ENCODE results near the gene BTNL2.
"Not testable (repeated sequence)": the region's sequence is repeated elsewhere in the genome, so short reads cannot be mapped to it uniquely, and the experiment has no call there.

The BTNL2 gene, protein sequence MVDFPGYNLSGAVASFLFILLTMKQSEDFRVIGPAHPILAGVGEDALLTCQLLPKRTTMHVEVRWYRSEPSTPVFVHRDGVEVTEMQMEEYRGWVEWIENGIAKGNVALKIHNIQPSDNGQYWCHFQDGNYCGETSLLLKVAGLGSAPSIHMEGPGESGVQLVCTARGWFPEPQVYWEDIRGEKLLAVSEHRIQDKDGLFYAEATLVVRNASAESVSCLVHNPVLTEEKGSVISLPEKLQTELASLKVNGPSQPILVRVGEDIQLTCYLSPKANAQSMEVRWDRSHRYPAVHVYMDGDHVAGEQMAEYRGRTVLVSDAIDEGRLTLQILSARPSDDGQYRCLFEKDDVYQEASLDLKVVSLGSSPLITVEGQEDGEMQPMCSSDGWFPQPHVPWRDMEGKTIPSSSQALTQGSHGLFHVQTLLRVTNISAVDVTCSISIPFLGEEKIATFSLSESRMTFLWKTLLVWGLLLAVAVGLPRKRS

DNA sequence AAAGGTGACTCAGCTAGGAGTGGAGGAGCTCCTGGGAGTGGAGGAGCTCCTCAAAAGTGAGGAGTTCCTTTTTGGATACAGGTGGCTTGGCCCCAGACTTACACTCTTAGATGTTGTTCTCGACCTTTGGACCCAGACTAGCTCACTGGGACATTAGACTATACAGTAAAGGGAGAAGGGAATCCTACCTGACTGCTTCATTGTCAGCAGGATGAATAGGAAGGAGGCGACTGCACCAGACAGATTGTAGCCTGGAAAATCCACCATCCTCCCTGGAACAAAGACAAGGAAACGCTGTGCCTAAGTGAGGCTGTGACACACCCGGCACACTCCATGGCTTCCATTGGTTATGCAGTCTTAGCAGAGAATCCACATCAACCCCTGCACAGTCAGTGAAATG lies at the start of gene BTNL2:
BTNL2 (minus strand) TSS at position 325 of the 400 bp plus-strand sequence; CDS start at position 267, 58 bp downstream.
- no peak for FAIRE-seq

GRCh38 chr6:32449088-32449736 lies 42.2 kb upstream of the BTNL2 start:
- no peak for FAIRE-seq

DNA sequence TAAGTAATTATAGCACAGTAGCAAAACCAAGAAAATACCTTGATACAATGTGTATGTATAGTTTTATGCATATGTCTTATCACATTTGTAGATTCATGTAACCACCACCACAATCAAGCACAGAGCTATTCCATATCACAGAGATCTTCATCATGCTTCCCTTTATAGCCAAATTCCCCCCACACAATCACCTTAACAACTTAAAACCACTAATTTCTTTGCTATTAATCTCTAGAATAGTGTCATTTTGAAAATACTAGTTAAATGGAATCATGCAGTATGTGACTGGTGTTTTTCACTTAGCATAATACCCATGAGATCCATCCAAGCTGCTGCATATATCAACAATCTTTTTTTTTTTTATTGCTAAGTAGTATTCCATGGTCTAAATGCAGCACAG lies 41.0 kb upstream of the BTNL2 start:
- no peak for FAIRE-seq

- FAIRE-seq: no peak
These were observed 38.4 kb upstream of the BTNL2 start for GRCh38 chr6:32445321-32445854.

DNA sequence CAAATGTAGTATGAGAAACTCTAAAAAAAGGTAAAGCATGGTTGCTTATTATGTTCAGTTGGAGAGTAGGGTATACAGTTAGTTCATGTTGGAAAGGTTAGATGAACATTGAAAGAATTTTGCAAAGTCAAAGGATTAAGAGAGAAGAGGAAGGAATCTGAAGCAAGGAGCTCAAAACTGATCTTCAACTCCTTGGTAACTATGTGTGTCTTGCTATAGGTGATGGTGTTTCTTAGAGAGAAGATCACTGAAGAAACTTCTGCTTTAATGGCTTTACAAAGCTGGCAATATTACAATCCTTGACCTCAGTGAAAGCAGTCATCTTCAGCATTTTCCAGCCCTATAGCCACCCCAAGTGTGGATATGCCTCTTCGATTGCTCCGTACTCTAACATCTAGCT lies 37.5 kb upstream of the BTNL2 start:
- FAIRE-seq: no peak

- no peak for FAIRE-seq
These were observed 36.1 kb upstream of the BTNL2 start for GRCh38 chr6:32442977-32443552.

DNA sequence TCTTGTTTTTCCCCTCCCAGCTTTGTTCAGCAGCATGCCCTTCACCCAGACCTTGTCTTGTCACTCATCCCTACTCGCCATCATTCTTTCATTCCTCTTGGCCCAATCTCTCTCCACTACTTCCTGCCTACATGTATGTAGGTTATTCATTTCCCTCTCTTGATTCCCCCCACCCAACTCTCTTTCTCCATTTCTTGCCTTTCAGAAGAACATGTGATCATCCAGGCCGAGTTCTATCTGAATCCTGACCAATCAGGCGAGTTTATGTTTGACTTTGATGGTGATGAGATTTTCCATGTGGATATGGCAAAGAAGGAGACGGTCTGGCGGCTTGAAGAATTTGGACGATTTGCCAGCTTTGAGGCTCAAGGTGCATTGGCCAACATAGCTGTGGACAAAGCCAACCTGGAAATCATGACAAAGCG lies 35.3 kb upstream of the BTNL2 start:
- no peak for FAIRE-seq

DNA sequence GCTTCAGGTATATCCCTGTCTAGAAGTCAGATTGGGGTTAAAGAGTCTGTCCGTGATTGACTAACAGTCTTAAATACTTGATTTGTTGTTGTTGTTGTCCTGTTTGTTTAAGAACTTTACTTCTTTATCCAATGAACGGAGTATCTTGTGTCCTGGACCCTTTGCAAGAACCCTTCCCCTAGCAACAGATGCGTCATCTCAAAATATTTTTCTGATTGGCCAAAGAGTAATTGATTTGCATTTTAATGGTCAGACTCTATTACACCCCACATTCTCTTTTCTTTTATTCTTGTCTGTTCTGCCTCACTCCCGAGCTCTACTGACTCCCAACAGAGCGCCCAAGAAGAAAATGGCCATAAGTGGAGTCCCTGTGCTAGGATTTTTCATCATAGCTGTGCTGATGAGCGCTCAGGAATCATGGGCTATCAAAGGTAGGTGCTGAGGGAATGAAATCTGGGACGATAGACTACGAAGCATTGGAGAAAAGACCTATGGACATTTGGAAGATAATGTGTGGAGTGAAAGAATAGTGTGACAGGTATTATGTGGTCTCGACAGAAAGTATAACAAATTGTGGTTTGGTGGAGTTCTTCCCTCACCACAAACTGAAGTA lies 32.7 kb upstream of the BTNL2 start, which contains the start of gene HLA-DRA:
HLA-DRA (plus strand) TSS at position 286 of the 613 bp plus-strand sequence; CDS start at position 350, 64 bp downstream.
- peak; percentile 68 for FAIRE-seq

GRCh38 chr6:32439139-32439538 lies 32.2 kb upstream of the BTNL2 start:
- no peak for FAIRE-seq

DNA sequence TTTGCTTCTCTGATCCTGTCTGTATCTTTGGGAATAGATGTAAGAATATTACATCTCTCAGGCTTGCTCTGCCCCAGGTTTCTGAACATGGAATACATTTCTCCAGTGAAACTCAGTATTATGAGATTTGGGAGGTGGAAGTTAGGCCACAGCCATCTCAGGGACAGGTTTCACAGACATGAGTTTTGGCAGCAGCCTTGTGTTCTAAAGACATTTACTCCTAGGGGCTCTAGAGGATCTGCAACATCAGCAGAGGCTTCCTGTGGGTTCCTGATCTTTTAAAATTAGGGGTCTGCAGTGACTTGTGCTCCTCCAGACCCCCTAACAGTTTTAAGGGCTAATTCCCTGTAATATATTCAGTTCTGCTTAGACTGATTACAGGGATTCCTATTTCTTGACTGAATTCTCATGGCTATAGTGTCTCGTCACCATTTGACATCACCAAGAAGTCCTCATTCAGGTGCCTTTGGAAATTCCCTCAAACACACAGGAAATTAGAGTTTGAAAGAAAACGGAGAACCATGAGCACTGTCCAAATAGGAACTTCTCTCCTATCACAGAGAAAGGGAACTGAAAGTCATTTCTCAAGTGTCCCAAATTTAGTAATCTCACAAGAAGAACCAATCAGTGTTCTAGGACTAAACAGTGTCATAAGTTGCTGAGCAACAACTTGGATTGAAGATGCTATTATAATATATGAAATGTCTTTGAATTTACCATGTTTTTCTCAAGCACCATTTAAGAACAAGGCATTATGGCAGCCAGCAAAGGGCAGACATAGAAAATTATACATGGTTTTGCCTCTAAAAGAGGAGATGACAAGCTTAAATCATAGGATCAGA lies 30.2 kb upstream of the BTNL2 start:
- FAIRE-seq: no peak

DNA sequence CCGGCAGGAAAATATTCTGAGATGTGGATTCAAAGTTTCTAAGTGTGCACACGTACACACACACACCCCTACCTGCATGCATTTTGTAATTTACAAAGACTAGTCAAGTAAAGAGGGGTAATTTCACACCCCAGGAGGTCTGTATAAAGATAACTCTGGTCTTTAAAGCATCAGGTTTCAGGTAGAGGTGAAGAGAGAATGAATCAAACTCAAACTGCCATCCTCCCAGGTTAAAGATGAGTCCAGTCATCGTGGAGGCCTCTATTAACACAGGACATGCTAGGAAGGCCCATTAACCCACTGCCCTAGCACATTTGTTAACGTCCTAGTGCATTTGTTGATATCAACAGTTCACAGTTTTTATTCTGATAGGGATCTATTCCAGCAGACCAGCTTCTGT lies 29.2 kb upstream of the BTNL2 start:
- FAIRE-seq: no peak

GRCh38 chr6:32433950-32434349 lies 27.0 kb upstream of the BTNL2 start:
- not testable (repeated sequence) for FAIRE-seq

DNA sequence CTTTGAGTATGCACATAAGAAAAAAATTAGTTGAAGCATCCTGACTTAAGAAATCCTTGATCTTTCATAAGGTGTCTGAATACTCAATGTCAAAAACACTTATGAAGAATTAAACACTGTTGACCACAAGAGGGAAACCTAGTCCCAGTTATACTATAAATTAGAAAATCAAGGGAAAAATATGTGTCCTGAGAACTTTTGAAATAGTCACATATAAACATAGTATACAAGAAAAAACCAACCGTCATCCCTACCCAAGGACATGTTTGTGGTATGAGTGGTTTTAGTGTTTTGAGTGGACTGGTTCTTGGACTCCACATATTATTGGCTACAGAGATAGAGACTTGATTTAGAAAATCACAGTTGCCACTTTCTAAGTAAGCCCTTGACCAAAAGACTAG lies 25.1 kb upstream of the BTNL2 start:
- FAIRE-seq: peak; percentile 92

DNA sequence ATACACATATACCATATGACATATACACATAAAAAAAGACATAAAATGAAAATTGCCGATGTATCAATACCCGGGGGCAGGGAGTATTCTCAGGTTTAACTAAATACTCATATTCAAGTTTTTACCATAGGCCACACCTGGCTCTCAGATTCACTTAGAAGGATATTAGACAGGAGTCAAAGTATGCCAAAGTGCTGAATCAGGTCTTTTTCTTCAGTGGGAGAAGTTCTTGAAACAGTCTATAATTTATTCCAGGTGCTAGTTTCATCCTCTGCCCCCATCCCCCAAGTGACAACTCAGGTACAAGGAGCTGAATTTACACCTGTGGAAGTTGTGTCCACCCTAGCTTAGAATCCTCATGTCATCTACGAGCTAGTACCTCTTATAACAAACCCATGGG lies 24.2 kb upstream of the BTNL2 start:
- no peak for FAIRE-seq

GRCh38 chr6:32430179-32430578 lies 23.2 kb upstream of the BTNL2 start:
- FAIRE-seq: no peak

- FAIRE-seq: no peak
These were observed 21.0 kb upstream of the BTNL2 start for GRCh38 chr6:32427934-32428474.

GRCh38 chr6:32427218-32427617 lies 20.2 kb upstream of the BTNL2 start:
- no peak for FAIRE-seq

DNA sequence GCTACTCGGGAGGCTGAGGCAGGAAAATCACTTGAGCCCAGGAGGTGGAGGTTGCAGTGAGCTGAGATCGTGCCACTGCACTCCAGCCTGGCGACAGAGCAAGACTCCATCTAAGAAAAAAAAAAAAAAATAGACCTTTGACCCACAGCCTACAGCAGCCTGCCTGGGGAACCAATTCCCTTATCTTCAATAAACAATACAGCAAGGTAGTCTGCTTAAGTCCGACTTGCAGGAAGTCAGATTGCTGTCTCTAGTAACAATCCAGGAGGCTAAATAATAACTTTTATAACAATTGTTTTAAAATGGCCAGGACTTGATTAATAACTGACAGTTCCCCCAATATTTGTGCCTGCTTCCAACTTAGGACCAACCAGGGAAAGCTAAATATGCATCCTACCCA lies 19.4 kb upstream of the BTNL2 start:
- FAIRE-seq: no peak

GRCh38 chr6:32424589-32425300 lies 17.8 kb upstream of the BTNL2 start:
- no peak for FAIRE-seq

DNA sequence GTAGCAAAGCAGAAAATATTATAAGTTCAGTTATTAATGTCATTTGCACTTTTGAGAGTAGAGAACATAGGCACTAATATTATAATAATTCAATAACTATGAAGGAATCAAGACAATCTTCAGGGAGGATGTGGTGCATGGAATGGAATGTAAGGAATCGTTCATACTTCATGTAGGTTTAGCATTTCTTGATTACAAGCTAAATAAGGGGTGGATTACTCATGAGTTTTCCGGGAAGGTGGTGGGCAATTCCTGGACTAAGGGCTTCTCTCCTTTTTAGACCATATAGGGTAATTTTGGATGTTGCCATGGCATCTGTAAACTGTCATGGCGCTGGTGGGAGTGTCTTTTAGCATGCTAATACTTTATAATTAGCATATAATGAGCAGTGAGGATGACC lies 9.1 kb upstream of the BTNL2 start:
- FAIRE-seq: no peak

GRCh38 chr6:32415521-32416019 lies 8.6 kb upstream of the BTNL2 start:
- peak; percentile 55 for FAIRE-seq

Measured in TTC549 (cell line).